ENCODE measurements around the gene WHAMM.
"Not testable (repeated sequence)": the region's sequence is repeated elsewhere in the genome, so short reads cannot be mapped to it uniquely, and the experiment has no call there.

Gene WHAMM

DNA sequence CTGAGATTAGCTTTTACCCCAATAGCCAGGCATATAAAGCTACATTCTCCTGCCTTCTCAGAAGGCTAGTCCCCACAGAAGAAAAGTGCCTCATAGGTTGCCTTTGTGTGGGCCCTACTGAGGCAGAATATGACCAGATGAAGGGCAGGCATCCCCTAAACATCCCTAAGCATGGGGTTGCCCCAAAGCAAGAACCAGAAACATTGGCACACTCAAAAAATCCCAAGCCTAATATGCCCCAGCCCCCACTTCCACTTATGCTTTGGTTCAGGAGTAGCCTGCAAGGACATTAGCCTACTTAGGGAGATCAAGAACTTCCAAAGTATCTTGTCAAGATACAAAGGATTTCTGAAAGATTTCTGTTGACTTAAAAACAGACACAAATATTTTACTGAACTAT, 29.7 kb downstream of the WHAMM start:
- no peak for FAIRE-seq

DNA sequence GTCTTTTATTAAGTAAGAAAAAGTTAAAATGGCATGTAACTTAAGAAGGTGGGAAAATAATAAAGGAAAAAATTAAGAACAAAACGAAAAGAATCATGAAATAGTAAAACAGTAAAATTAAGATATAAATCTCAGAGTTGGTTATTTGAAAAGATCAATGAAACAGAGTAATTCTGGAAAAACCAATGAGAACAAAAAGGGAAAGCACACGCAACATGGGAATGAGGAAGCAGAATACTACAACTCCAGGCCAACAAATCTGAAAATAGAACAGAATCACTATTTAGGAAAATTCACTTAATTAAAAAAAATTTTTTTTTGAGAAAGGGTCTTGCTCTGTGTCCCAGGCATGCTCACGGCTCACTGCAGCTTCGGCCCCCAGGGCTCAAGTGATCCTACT, 30.7 kb downstream of the WHAMM start:
- no peak for FAIRE-seq

DNA sequence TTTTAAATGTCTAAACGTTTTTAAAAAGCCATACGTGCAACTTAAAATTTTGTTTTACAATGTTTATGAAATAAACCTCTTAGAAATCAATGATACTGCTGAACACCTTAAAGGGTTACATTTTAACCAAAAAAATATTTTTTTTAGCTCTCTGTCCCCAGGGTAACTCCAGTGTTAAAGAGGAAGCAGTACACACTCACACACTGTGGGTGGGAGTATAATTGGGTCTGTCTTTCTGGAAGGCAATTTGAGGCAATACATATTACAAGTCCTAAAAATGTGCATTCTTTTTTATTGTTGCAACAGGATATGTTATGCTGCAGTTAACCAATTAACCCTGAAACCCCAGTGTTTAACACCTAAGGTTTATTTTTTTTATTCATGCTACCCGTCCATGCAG, 34.1 kb downstream of the WHAMM start:
- no peak for FAIRE-seq

- FAIRE-seq = no peak
Measured at GRCh38 chr15:82845686-82846085, 36.3 kb downstream of the WHAMM start.

GRCh38 chr15:82846621-82847020, 37.2 kb downstream of the WHAMM start:
- no peak for FAIRE-seq

GRCh38 chr15:82847703-82848102, 38.3 kb downstream of the WHAMM start:
- no peak for FAIRE-seq

GRCh38 chr15:82848241-82848993, 39.0 kb downstream of the WHAMM start:
- no peak for FAIRE-seq

DNA sequence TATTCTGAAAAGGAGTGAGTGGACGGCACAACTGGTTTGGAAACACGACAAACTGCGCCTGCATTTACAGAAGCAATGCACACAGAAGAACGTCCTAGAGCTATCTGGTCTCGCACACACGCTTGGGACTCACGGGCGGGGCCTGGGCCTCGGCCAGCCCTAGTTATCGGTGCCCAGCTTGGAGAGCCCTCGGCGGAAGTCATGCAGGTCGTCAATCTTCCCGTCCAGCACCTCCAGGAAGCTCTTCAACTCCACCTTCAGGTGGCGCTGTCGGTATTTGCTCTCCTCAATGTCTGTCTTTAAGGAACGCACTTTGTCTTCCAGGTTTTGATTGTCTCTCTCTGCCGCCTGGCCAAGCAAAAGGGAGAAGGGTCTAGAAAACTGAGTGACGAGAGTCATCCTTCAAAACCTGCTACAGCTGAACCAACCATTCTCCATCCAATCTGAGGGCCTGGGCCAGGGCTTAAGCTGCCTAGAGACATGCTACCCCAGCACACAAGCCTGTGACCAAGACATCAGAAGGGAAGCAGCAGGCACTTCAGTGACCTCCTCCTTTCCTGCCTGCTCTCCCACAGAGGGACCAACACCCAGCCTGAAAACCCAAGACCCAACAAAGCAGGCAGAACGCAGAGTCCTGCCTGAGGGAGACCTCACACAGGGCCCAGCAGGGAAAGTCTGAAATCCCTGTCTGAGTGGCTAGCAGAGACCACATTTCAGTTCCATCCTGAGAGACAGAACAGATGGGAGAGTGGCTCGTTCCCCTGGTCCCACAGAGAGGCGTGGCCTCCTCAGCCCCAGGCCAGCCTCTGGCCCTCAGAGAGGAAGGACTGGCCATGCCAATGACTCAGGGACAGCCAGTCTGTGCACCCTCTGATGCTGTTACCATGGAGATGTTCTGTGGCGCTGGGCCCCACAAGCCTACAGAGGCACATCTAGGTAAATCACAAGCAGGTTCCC, 40.4 kb downstream of the WHAMM start:
- no peak for FAIRE-seq

GRCh38 chr15:82850731-82851130, 41.3 kb downstream of the WHAMM start:
- no peak for FAIRE-seq

- no peak for FAIRE-seq
Measured at GRCh38 chr15:82851306-82851850, 42.0 kb downstream of the WHAMM start.

GRCh38 chr15:82851981-82852511, 42.6 kb downstream of the WHAMM start:
- no peak for FAIRE-seq

GRCh38 chr15:82852941-82853561, 43.6 kb downstream of the WHAMM start:
- FAIRE-seq = no peak

DNA sequence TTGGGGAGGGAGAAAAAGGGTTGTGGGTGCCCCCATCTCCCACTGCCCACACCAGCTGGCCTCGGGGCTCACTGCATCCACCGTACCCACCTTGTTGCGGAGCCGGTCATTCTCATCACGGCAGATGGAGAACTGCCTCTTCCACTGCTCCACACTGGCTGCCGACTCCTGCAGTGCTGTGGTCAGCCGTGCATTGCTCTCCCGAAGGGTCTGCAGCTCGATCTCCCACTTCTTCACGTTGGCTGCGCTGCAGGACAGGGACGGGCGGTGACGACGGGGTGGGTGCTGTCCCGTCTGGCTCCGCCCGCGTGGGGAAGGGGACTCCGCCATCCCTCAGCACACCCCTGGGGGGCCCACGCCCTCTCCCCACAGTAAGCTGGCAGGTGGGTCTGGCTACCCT, 45.1 kb downstream of the WHAMM start:
- FAIRE-seq = no peak

DNA sequence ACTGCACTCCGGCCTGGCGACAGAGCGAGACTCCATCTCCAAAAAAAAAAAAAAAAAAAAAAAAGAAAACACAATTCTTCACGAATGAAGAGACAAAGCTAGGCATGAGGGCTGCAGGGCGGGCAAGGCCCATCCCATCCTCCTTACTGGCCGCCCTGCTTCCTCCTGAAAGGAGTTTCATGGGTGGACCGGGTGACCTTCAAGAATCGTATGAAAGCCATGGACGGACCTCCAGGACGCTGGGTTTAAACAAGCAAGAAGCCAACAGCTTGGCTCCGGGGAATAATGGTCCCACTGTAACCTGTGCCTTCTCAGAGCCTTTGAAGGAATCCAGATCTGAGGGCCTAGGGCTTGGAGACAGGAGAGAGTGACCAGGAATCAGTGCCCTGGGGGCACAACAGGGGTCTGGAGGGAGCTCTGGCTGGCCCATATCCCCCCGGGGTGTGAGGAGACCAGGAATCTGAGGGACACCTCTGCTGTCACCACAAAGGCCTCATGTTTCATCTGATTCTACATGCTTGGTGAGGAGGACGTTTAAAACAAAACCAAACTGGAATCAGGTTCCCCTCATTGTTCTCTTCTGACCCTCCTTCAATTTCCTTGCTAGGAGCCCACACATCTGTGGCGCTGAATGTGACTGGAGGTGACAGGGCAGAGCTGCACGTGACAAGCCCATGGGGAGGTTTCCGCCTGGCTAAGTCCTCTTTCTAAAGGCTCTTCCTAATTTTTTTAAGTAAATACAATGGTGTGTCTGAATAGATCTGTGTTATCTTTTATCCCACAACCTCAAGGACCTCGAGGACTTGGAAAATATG, 46.1 kb downstream of the WHAMM start:
- no peak for FAIRE-seq

GRCh38 chr15:82856397-82857170, 47.2 kb downstream of the WHAMM start:
- no peak for FAIRE-seq

DNA sequence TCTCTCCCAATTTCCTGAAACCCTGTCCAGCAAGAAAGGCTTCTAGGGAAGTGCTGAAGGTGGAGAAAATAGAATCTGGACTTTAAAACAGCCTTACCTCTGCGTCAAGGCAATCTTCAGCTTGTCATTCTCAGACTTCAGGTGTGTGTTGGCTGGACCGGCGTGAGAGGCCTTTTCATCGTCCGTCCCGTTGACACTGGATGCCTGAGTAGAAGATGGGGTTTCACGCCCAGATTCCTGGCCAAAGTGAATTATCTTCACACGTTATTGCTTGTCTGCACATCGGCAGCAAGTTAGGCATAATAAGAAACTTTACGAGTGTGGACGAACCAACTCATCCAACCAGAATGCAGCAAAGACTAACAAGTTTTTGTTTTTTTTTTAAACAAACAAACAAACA, 49.5 kb downstream of the WHAMM start:
- FAIRE-seq = no peak

DNA sequence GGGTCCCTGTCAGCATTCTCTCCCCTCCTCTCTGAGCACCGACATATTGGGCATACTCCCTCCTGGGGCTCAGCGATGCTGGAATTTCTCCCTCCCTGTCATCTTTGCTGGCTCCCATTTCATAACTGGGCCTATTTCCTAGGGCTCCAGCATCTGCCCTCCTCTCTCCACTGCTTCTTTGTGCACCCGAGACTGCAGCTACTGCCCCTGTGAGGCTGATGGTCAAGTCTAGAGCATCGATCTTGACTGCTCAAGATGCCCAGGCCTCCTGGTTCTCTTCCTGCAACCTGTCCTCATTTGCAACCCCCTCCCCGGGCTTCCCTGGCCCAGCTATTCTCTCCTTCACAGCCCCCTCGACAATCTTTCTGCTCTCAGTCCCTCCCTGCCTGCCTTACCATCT, 53.5 kb downstream of the WHAMM start:
- FAIRE-seq = no peak

DNA sequence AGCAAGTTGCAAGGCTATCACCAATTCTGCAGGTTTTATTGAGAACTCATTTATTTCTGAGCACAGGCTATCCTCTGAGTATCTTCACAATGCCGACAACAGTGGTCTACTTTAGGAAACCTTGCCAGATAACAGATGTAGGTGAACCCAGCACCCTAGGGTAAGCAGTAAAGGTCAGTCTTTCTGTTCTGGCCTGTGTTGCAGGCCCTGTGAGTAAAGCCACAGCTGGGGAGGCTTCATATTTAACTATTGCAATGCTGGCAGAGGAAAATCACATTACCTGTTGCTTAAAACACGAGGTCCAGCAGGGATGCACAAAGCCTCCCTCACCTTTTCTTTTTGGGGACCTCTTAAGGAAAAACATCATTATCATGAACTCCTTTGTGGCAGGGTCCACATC, 55.5 kb downstream of the WHAMM start:
- FAIRE-seq = no peak

- not testable (repeated sequence) for FAIRE-seq
Measured at GRCh38 chr15:82865581-82865980, 56.2 kb downstream of the WHAMM start.

DNA sequence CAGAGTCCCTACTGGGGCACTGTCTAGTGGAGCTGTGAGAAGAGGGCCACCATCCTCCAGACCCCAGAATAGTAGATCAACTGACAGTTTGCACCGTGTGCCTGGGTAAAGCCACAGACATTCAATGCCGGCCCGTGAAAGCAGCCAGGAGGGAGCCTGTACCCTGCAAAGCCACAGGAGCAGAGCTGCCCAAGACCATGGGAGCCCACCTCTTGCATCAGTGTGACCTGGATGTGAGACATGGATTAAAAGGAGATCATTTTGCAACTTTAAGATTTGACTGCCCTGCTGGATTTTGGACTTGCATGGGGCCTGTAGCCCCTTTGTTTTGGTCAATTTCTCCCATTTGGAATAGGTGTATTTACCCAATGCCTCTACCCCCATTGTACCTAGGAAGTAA, 56.6 kb downstream of the WHAMM start:
- FAIRE-seq = not testable (repeated sequence)

GRCh38 chr15:82870727-82871320, 61.4 kb downstream of the WHAMM start:
- FAIRE-seq = no peak

Measured in endometrium (tissue), 2 donors.